ENCODE results near the gene PPP4C.
"Not testable (repeated sequence)": the region's sequence is repeated elsewhere in the genome, so short reads cannot be mapped to it uniquely, and the experiment has no call there.

Gene PPP4C

DNA sequence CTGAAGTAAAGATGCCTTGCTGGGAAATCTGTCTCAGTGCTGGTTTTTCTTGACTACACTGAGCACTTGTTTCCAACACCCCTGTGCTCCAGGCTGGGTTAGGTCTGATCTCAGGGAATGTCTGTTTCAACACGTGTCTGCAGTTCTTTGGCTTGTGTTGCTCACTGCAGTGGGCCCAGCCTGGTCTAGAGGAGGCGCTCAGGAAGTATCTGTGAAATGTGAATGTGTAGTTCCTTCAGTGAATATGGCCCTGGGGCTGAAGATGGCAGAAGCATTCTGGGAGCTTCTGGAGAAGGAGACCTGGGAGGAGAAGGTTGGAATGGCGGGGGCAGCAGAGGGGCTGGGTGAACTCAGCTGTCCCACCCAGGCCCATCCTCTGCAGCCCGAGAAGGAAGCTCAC, 28.3 kb downstream of the PPP4C start:
- no peak for FAIRE-seq

DNA sequence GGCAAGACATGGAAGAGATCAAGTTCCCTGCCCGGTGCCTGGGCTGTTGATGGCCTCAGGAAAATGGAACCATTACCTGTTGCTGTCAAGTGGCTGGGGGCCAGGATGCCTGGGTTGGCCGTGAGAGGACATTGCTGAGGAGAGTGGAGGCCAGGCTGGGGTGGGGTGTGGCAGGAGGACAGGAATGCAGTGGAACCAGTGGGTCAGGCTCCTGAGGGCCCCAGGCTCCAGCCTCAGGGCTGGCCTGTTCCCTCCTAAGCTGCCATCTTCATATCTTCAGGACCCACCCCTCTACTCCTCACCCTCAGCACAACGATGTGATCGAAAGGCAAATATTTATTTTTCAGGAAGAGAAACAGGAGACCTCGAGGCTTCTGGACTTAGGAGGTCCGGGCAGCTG, 28.7 kb downstream of the PPP4C start:
- FAIRE-seq, result no peak

DNA sequence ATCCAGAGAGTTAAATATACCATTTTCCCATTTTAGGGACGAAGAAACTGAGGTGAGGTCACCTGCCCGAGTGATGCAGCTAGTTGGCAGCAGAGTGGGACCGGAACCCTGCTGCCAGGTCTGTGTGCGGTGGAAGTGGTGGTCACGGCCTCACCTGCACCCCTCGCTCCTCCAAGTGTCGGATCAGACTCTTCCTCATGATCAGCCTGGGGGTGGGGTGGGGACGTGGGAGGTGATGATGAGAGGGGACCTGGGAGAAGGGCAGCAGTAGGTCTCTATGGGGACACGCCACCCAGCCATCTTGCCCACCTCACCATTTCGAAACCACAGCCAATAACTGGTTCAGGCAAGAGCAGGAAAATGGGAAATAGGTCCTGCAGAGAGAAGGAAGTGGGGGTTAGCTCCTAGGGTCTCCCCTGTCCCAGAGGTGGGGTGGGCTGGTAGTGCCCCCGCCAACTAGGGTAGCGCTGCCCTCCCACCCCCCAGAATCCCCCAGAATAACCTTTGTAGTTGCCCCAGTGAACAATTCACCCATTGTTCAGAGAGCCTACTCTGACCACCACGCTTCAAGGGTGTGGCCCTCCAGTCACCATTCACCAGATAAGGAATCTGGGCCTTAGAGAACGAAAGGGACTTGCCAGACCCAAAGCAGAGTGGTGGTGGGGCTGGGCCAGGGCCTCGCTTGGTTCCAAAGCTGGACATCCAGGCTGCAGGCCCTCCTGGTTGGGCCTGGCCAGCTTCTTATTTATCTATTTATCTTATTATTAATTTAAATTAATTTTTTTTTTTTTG, 32.5 kb downstream of the PPP4C start:
- FAIRE-seq, result no peak

DNA sequence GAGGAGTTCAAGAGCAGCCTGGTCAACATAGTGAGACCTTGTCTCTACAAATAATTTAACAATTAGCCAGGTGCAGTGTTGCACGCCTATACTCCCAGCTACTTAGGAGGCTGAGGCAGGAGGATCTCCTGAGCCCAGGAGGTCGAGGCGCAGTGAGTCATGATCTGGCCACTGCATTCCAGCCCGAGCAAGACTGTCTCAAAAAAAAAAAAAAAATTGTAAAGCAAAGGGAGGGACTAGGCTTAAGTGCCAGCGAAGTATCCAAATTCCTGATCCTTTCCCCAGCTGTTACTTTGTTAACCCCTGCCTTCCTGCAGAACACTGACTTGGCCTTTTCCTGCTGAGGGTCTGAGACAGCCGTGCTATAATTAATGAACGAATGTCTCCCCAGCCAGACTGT, 34.9 kb downstream of the PPP4C start:
- no peak for FAIRE-seq

DNA sequence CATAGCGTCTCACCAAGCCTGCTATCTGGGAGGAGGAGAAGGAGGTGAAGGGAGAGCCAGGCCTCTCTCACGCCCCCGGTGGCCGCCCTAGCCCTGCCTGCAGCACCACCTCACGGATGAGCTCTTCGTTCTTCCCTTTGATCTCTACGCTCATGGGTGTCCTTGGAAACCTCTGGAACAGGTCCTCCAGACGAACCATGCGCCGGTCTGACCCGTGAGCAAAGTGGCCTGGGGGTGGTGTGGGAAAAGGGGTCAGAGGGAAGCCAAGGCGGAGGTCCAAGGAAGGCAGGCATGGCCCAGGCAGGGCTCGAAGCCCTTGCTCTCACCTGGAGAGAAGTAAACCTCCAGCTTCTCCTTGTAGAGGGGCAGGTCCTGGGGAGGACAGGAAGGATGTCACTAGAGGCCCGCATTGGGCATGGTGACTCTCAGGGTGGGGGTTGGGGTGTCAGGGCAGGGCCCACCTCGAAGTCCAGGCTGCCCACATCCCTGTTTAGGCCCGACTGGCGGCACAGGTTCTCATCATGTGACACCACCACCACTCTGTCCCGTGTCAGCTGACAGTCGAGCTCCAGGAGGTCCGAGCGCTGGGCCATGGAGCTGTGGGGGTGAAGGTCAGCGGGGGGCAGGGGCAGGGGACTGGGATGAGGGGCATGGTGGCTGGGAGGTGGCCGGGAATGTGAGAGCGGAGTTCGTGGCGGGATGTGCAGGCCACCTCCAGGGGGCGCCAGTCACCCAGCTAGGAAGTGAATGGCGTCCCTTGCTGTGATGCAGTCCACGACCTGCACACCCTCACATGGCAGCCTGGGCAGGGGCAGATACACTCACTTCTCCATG, 36.6 kb downstream of the PPP4C start:
- FAIRE-seq, result no peak

DNA sequence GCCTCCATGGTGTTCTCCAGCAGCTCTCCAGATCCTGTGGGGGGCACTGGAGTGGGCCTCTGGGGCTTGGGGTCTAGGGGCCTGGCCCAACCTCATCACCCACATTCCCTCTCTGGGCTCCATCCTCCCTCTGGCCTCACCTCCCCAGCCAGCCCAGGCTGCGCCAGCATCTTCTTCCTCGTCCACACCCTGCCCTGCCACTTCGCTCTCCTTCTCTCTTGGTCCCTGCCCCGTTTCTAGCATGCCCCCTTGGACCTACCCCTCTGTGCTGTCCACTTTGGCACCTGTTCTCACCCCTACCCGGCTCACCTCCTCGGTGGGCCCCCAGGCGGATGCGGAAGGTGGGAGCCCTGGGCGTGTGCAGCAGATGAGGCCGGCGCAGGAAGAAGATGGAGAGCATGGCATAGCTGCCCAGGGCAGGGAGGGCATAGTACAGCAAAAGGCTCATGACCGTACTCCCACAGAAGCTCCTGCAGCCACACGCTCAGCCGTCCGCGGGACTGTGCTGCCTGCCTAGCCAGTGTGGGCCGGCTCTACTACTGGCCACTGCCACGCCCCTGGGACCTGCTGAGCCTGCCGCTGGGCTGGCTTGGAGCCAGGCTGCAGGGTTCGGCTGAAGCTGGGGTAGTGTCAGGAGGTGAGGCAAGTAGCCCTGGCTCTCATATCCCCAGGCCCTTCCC, 37.4 kb downstream of the PPP4C start, which contains the start of gene GDPD3:
GDPD3 (minus strand) TSS at position 507 of the 680 bp plus-strand sequence; CDS start at position 448, 59 bp downstream.
- no peak for FAIRE-seq

DNA sequence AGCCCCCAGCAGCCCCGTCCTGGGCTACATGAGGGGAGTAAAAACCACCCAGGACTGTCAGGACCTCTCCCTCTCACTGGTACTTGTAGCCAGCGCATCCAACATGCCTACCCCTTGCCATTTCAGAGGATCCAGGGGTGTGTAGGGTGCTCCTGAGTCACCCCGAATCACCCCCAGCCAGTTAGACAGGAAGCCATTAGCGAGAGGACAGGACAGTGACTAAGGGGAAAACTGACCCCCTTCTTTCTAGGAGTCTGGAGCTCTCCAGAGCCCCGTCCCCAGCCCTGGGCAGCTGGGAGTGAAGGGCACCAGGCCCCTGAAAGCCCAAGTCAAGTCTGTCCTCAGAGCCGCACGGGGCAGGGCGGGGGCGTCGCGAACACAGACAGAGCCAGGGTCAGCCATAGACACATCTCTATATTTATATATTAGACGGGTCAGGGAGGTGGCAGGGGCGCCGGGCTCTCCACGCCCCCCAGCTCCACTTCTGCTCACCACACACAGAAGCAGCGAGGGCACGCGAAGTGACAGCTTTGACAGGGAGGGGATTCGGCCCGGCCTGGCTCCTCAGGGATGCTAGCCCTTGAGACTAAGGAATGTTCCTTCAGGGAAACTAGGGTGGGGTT, 38.0 kb downstream of the PPP4C start:
- FAIRE-seq, result no peak

DNA sequence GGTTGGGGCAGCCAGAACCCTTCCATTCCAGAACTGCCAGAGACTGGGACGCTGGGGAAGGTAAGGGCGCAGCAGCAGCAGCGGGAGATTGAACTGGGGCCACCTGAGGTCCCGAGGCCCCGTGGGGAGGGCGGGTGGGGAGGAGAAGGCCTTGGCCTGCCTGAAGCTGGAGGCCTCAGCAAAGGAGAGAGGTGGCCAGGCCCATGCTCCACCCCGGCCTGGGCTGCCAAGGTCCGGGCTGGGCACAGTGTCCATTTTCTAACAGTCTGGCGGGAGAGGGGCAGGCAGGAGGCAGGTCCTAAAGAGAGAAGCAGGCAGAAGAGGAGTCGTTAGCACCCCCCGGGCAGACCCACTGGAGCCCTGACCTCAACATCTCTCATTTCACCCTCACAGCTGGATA, 38.6 kb downstream of the PPP4C start:
- FAIRE-seq, result no peak

DNA sequence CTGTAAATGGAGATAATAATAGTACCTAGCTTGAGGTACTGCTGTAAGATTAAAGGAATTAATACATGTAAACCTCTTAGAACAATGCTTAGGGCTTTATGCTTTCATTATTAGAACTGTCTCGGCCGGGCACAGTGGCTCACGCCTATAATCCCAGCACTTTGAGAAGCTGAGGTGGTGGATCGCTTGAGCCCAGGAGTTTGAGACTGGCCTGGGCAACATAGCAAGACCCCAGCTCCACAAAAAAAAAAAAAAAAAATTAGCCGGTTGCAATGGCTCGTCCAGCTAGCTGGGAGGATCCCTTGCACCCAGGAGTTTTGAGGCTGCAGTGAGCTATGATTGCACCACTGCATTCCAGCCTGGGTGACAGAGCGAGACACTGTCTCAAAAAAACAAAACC, 39.0 kb downstream of the PPP4C start:
- not testable (repeated sequence) for FAIRE-seq

DNA sequence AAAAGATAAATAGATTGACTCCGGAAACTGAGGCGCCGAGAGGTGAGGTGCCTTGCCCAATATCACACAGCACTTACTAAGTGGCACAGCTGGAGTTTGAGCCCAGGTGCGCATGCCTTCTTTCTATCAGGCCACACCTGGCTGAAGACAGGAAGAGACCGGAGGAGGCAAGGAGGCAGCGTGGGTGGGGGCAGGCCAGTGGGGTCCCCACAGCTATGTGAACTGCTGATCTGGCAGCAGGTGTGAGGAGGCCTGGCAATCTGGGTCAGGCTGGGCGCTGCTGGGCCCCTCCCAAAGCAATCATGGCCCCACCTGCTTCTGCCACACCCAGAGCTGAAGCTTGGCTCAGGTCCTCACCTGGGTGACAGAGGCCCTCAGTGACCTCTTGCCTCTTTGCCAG, 39.4 kb downstream of the PPP4C start:
- no peak for FAIRE-seq

DNA sequence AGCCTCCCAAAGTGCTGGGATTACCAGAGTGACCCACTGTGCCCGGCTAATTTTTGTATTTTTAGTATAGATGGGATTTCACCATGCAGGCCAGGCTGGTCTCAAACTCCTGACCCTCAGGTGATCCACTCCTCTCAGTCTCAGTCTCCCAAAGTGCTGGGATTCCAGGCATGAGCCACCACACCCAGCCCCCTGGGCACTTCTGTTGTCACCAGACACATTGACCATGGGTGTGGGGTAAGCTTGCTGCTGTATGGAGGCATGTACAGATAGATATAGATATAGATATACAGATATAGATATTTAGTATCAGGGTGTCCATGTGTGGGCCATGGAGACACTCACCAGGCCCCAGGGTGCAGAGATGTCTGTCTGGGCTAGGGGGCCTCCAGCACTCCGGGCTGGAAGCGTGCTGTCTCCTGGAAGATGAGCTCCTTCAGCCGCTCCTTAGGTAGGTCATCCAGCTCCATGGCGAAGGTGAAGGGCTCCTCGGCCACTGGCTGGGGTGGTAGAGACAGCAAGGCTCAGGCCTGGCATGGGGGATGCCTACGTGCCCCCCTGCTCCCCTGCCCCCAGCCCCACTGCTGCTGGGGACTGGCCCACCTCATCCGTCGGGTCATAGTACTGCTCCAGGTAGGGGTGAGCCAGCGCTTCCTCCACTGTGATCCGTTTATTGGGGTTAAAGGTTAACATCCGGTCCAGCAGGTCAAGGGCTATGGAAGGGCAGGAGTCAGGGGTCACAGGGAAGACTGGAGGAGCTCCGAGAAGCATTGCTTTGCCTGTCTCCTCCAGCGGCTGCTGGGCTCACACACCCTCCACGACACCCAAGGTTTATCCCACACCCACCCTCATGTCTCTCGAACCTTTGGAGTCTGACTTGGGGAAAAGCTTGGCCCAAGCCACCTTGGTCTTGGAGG, 40.8 kb downstream of the PPP4C start:
- FAIRE-seq, result no peak

DNA sequence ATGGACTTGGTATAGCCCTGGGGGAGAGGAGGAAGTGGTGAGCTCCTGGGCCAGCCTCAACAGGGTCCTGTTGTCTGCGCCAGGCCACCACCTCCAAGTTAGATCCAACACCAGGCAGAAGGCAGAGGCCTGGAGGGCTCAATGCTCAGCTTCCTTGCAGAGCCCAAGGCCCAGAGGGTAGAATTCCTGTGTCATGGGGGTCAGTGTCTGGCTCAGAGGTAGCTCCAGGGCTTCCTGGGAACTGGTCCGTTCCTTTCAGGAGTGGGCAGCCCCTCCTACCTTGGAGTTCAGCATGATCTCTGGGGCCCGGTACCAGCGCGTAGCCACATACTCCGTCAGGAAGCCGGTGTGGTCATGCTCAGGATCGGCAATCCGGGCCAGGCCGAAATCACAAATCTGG, 42.0 kb downstream of the PPP4C start:
- no peak for FAIRE-seq

DNA sequence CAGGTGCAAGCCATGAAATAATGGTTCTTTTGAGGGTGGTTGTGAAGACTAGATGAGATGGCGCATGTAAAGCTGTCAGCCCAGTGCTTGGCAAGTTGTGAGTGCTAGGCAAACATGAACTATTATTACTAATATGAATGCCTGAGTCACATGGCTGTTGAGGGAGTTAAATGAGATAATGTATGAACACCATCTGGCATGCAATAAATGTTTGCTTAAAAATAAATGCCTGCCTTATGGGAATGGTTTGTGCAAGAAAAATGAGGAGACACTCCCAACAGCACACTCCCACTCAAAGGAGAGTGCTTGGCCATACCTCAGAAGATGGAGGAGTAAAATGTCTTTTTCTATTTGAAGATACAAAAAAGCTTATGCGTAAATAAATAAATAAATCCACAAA, 43.6 kb downstream of the PPP4C start:
- FAIRE-seq, result no peak

DNA sequence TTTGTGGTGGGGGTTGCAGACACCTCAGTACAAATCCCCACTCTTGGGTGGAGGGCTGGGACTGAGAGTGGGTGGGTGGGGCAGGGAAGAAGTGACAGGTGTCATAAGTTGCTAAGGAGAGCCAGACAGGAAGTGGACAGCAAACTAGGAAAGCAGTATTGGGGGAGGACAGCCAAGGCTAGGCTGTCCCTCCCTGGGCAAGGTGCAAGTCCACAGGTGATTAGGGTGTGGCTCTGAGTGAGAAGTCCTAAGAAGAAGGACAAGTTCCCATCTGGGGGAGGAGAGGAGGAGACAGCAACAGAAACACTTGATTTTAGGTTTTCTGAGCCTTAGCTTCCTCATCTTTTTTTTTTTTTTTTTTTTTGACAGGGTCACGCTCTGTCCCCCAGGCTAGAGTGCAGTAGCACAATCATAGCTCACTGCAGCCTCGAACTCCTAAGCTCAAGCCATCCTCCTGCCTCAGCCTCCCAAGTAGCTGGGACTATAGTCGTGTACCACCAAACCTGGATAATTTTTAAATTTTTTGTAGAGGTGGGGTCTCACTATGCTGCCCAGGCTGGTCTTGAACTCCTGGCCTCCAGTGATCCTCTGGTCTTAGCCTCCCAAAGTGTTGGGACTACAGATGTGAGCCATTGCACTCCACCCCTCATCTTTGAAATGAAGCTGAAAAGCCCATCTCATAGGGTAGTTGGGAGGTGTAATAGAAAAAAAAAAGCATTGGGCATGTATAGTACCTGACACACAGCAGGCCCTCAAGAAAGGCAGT, 44.7 kb downstream of the PPP4C start:
- FAIRE-seq, result no peak

DNA sequence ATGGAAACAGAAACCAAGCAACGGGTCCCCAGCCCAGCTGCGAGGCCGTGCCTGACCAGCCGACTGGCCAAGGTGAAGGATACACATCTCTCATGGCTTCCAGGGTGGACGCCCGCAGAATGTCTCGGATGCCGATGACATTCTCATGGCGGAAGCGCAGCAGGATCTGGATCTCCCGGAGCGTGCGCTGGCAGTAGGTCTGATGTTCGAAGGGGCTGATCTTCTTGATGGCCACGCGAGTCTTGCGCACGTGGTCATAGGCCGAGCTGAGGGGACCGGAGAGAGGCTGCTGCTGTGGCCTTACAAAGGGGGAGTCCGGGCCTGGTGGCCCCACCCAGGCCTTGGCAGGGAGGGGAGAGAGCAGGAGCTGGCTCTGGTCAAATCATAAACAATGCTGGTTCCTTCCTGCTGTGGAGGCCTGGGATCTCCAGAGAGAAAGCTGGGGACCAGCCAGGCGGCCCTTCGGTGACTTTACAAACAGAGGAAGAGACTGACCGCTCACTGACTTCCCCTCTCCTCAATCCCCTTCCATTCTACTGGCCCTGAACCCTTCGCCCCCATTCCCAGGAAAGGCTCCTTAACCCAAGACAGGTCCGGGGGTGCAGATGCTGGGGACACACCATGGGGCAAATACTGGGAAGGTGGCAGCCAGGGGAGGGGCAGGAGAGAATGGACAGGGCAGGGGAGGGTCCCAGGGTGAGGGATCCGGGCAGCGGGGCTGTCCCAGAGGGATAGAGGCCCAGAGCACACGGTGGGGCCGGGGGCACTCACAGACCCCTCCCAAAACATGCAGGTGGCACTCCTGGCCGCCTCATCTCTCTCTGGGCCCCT, 46.2 kb downstream of the PPP4C start:
- FAIRE-seq, result no peak

DNA sequence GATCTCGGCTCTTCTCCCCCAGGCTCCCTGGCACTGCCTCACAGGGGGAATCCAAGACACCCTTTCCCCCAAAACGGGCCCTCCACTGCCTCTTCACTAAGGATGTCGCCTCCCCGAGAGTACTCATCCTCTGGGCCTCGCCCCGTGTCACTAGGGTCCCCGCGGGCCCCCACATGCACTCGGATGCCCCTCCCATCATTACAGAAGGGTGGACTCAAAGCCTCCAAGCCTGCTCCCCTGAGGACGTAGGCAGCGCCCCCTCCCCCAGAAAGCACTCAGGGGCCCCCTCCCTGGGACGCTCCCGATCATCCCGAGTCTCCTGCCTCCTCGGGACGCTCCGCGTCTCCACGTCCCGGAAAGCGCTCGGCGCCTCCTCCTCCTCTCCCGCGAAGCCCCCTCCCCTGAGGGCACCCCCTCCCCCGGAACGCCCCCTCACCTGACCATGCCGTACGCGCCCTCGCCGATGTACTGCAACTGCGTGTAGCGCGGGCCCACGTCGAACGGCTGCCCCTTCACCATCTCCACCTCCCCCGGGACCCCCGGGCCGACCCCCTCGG, 46.9 kb downstream of the PPP4C start:
- no peak for FAIRE-seq

DNA sequence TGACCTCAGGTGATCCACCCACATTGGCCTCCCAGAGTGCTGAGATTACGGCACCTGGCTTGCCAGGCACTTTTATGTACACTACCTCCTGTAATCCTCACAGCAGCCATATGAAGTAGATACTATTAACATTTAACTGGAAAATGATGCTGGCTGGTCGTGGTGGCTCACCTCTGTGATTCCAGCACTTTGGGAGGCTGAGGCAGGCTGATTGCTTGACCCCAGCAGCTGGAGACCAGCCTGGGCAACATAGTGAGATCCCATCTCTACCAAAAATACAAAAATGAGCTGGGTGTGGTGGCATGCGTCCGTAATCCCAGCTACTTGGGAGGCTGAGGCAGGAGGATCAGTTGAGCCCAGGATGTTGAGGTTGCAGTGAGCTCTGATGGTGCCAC, 49.2 kb downstream of the PPP4C start:
- no peak for FAIRE-seq

DNA sequence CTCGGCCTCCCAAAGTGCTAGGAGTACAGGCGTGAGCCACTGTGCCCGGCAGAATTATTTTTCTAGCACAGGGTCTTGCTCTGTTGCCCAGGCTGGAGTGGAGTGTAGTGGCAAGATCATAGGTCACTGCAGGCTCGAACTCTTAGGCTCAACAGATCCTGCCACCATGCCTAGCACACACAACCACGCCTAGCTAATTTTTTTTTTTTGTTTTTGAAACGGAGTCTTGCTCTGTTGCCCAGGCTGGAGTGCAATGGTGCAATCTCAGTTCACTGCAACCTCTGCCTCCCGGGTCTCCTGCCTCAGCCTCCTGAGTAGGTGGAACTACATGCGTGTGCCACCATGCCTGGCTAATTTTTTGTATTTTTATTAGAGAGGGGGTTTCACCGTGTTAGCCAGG, 49.9 kb downstream of the PPP4C start:
- not testable (repeated sequence) for FAIRE-seq

DNA sequence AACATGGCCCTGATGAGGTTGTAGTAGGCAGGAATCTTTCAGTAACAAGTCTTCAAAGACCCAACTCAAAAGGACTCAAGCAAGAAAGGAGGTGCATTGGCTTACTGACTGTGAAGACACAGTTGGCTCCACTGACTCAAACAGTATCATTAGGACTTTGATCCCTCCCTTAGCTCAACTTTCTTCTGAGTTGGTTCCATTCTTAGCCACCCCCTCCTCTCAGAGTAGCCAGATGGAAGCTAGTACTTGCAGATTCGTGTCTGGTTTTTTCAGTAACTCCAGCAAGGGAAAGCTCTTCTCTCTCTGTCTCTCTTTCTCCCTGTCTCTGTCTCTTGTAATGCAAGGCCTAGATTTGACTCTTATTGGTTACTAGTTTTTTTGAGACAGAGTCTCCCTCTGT, 52.2 kb downstream of the PPP4C start:
- FAIRE-seq, result no peak

All from TTC549 (cell line).